GM12873 (cell line): ENCODE data around the gene PTPRJ.

Source experiments
- TF ChIP-seq, protein P1 (sequence below): IDR thresholded peaks from 2 replicates; pipeline ENCODE4 v1.5.1; 2012; ENCODE audit warnings: low read depth, mild to moderate bottlenecking, moderate library complexity, low read length, control low read depth; ENCODE audit not compliant: insufficient read depth; ENCODE audit errors: missing control alignments

Gene PTPRJ

GRCh38 chr11:47944632-47945031 lies 35.7 kb upstream of the PTPRJ start:
- TF ChIP-seq, protein P1, sequence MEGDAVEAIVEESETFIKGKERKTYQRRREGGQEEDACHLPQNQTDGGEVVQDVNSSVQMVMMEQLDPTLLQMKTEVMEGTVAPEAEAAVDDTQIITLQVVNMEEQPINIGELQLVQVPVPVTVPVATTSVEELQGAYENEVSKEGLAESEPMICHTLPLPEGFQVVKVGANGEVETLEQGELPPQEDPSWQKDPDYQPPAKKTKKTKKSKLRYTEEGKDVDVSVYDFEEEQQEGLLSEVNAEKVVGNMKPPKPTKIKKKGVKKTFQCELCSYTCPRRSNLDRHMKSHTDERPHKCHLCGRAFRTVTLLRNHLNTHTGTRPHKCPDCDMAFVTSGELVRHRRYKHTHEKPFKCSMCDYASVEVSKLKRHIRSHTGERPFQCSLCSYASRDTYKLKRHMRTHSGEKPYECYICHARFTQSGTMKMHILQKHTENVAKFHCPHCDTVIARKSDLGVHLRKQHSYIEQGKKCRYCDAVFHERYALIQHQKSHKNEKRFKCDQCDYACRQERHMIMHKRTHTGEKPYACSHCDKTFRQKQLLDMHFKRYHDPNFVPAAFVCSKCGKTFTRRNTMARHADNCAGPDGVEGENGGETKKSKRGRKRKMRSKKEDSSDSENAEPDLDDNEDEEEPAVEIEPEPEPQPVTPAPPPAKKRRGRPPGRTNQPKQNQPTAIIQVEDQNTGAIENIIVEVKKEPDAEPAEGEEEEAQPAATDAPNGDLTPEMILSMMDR = no peak

- TF ChIP-seq, protein P1 = no peak
Observed at GRCh38 chr11:47946682-47947559, 33.4 kb upstream of the PTPRJ start.

GRCh38 chr11:47948137-47948536 lies 32.2 kb upstream of the PTPRJ start:
- TF ChIP-seq, protein P1 = no peak

DNA sequence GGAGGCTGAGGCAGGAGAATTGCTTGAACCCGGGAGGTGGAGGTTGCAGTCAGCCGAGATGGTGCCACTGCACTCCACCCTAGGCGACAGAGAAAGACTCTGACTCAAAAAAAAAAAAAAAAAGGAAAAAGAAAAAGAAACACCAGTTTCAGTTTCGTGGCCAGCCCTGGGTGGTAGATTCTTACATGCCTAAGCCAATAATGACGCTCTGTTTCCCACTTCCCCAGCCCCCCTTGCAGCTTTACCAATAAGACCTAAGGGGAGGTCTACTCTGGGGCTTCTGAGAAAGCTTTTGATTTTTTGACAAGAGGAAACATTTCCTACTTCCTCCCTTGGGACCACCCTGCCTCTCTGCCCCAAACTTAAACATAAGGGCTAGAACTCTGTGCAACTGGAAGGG lies 30.0 kb upstream of the PTPRJ start:
- TF ChIP-seq, protein P1 = no peak

DNA sequence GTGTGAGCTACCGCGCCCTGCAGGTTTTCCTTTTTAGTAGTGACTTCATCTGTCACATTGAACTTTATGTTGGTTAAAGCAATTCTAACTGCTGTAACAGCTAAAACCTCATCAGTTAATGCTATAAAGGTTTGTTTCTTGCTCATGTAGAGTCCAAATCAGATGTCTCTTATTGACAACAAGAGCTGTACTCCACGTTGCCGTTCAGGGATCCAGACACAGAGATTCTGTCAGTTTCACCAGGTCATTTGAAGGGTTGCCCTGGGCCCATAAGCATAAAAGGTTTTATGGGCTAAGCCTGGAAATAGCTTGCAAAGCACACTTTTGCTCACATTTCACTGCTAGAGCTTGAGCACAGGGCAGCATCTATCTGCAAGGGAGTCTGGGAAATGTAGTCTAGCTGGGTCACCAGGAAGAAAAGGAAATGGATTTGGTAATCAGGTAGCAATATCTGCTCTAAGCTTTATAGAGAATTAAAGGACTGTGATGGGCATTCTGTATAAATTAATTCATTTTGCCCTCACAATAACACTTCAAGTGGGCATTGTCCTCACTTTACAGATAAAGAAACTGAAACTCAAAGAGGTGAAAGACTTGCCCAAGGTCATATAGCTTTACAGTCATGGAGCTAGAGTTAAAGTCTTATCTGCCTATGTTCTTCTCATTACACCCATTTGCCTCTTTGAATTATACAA lies 25.2 kb upstream of the PTPRJ start:
- TF ChIP-seq, protein P1 = no peak

DNA sequence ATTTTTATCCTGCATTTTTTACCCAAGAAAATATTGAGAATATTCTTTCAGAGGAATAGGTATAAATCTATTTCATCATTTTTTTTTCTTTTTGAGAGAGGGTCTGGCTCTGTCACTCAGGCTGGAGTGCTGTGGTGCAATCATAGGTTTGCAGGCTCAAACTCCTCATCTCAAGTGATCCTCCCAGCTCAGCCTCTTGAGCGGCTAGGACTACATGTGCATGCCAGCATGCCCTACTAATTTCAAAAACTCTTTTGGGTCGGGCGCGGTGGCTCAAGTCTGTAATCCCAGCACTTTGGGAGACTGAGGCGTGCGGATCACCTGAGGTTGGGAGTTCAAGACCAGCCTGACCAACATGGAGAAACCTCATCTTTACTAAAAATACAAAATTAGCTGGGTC lies 20.3 kb upstream of the PTPRJ start:
- TF ChIP-seq, protein P1 = no peak

DNA sequence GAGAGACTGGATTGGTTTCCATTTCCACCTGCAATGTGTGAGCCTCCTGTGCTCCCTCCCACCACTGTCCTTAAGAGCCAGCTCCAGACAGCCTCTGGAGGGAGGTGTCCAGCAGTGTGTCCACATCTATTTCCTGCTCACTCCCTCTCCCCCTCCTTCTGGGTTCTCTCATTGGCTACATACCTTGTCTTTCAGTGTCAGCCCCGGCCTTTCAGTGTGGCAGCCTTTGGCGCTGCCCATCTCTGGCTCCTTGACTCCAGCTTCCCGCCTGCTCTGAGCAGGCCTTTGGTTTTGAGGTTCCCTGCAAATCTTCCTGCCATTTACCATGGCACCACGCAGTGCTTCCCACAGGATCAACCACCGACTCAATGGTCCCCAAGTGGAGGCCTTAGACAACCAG lies 19.0 kb upstream of the PTPRJ start:
- TF ChIP-seq, protein P1 = no peak
